GM11168 (cell line): ENCODE measurements around the gene MORN4.
"Not testable (repeated sequence)": the region's sequence is repeated elsewhere in the genome, so short reads cannot be mapped to it uniquely, and the experiment has no call there.

Experiments used
- in situ Hi-C: fragments of 300-500 bp; cut with MboI; formaldehyde crosslinking; loops from one replicate; pipeline ENCODE4 v1.12.0; 2022; ENCODE audit warnings: low sequenced_read_pairs; ENCODE audit not compliant: unreplicated experiment

MORN4 gene

DNA sequence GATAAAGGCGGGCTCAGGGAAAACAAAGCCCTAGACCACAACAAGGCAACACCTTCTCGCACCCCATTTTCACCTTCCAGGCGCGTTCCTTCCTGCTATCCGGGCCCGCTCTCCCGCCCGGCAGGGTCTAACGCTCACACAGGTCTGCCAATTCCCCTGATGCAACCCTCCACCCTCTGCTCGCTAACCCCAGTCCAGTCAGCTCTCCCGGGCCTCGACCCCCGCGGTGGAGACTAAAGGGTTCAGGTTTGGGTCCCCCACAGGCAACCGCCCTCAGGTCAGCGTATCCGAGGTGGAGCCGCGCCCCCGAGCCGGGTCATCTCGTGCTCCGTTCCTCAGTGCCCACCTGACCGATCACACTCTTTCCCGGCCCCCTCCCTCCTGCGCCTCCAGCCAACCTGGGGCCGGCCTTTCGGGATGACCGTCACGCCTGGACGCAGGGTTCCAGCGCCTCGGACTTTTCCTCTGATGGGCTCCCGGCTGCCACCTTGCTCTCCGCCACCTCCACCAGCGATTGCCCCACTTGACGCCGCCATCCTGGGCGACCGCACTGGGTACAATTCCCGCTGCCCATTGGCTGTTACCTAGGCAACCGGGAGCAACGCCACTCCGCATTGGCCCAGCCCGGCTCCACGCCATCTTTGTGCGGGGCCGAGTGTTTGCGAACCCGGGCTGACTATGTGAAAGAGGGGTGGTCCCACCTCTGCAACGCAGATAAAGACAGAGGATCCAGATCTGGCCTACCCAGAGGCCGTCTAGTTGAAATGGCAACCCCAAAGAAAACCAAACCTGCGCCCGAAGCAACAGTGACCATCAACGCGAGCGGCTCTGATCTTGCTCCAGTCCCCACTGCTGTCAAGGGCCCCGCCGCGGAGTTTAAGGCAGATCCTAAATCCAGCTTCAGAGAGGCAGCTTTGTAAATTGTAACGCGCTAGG, at the start of gene MORN4:
Gene MORN4, minus strand, starts transcription at position 552 of the 936 bp plus-strand sequence. CDS start 13,847 bp downstream, outside the sequence.
- in situ Hi-C loops = no loop called here

DNA sequence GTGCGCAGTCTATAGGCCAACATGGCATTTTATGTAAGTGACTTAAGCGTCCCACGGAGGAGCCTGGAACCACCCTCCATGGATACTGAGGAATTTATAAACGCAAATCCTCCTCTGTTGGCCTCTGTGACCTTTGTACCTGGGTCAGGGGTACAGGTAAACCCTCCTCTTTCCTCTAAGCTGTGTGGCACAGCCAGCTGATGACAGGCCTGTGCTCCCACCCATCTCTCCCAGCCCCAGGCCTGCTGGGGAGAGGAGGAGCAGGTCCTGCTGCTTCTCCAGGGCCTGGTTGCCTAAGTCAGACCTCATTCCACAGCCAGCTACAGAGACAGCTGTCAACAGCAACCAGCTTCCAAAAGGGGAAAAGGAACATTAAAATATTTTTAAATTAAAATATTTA, 48.7 kb upstream of the MORN4 start:
- in situ Hi-C loops = no loop called here

DNA sequence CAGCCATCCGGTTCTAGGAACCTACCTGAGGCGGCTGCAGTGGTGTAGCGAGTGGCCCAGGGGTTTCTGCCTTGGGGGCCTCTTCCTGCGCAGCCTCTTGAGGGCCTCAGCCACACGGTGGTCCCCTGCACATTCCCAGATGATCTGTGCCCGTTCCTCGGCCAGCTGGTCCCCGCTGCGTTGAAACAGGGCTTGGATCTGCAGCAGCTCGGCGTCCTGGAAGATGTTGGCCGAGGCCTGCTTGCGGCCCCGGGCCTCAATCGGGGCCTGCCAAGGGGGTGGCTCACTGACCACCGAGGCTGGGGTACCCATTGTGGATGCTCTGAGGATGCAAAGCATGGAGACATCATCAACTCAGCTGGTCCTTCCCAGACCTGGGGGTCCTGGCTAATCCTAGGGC, 46.3 kb upstream of the MORN4 start:
- in situ Hi-C loops = no loop called here

DNA sequence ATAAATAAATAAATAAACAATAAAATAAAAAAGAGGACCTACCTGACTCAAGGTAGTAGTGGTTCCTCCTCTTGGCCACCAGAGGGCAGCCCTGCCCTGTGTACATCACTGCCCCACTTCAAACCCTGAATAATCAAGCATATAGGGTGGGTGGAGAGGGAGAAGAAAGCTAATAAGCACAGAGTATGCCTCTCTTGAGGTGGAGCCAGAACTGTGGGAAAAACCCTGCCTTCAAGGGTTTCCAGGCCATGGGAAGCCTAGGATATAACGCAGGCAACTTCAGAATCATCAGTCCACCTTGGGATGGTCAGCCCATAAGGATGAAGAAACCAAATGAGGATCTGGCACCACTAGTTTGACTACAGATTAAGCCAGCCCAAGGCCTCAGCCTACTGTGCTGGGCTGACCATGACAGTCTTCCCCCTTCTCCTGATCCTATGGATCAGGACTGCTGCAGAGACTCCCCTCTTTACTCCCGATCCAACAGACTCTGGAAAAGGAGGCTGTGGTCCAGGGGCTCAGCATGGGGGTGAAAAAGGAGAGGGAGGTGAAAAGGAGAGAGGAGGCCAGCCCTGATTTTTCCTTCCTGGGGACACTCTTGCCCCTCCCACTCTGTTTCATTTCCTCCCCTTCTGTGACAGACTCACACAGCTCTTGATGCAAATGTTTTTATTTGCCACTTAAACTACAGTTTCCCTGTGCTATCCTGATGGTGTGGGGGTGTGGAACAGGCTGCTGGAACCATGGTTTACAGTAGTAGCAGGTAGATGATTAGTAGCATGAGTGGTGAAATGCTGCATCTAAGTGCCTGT, 43.7 kb upstream of the MORN4 start:
- in situ Hi-C loops = no loop called here

DNA sequence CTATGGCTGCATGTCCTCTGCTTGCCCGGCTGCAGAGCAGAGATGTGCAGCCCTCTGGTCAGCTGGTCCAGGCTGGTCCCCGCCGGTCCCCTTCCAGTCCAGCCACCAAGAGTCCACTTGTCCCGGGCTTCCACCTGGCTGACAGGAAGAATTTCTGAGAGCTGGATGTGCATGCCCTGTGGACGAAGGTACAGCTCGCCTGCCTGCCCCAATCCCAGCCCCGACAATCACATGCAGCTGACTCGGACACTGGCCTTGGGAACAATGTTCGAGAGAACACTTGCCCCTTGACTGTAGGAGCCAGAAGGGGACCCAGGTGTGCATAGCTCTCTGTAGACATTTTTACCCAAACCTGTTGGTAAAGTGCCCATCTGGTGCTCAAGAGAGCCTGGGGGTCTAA, 41.9 kb upstream of the MORN4 start:
- in situ Hi-C loops = no loop called here

DNA sequence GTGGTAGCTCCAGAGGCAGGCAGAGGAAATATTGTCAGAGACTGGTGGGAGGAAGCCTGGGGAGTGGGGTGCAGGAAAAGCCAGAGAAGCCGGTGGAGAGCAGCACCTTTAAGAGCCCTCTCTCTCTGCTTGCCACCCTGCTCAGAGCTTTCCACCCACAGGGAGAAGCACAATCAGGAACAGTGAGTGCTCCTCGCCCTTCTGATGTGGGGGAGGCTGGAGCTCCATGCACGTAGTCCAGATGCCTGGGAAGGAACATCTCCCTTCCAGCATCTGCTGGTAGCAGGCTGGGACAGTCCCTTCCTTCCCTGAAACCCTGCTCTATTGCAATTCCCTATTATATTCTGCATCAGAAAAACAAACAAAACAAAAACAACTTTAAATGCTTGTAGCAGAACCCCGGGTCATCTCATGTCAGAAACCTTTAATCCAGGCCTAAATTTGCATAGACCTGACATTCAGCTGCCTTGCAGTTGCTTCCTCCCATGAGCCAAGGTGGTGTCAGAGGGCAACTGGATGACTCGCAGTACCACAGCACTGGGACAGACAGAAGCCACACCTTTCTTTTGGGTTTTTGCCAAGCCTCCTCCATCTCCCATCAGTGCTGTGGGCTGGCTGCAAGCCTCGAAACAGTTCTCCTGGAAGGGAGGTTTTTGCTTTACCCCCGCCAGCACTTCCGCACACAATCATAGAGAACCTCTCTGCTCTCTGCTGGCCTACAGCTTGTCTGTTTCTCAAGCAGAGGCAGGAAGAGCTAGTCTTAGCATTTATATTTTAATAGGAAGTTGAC, 40.6 kb upstream of the MORN4 start:
- in situ Hi-C loops = no loop called here

DNA sequence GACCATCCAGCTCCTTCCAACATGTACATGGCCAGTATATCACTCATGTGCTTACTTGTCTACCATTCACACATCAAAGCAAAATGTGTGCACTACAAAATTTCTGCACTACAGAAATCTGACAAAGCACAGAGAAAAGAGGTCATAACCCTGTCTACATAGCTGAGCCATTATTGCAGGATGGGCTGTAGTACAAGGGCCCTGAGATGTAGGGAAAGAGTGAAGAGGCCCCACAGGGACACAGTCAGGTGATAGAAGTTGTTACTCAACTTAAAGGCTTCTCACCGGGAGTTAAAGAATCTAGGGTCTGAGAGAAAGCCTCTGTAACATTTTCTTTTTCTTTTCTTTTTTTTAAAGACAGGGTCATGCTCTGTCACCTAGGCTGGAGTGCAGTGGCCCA, 36.3 kb upstream of the MORN4 start:
- in situ Hi-C loops = no loop called here

DNA sequence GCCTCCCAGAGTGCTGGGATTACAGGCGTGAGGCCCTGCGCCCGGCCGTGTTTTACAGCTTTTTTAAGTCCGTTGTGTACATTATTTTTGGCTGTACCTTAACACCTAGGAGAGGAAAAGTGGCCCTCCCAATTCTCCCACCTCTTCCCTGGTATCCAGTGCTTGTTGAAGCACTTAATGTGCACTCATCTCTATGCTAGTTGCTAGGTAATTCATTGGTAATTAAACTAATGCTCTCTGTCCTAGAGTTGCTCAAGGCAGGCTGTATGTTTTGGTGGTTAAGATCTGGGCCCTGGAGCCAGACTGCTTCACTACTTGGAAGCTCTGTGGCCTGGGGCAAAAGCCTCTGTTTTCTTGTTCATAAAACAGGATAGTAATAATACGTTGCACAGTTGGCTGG, 34.2 kb upstream of the MORN4 start:
- in situ Hi-C loops = no loop called here

DNA sequence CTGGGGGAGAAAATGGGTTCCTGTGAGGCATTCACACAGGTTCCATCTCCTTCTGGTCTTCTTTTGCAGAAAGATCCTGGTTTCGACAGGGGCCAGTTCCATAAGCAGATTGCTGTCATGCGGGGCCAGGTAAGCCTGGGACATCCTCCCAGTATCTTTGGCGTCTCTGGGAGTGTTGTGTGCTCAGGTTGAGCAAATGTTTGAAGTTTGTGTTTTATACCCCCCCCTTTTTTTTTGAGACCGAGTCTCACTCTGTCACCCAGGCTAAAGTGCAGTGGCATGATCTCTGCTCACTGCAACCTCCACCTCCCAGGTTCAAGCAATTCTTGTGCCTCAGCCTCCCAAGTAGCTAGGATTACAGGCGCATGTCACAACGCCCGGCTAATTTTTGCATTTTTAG, 33.7 kb upstream of the MORN4 start:
- in situ Hi-C loops = no loop called here

DNA sequence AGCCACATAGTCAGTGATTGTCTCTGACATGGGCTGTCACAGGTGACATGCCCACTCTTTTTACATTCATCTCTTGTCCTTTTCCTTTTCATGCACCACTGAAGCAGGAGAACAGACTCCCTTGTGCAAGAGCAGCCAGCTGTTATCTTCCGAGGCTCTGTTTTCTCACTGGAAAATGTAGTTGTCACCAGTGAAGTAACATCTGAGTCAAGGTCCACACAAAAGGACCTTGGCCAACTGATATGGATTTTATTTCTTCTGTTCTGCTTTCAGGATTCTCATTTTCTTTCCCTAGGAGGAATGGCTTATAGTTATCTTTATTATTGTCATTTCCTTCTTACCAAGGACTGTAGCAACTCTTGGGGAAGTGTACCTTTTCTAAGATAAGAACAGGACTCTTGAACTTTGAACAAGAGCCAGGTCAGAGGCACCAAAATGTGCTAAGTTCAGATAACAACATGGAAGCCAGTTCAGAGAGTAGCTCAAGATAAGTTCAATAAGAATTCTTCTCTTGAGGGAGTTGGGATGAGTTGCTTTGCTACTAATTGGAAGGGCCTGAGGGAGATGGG, 31.1 kb upstream of the MORN4 start:
- in situ Hi-C loops = no loop called here

DNA sequence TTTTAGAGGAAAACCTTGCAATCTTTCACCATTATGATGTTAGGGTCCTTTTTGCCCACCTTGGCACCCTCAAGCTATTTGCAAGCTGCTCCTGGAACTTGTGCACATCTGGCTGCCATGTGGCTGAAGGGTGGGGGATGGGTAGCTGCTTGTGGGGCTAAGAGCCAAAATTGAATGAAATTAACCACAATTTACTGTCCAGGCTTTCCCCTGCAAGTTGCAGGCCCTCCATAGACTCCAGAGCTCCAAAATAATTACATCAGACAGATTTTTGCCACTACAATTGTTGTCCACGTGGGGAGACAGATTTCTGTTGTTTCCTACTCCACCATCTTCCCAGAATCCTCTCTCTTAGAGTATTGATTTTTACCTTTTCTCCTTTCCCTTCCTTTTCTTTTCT, 26.3 kb upstream of the MORN4 start:
- in situ Hi-C loops = no loop called here

DNA sequence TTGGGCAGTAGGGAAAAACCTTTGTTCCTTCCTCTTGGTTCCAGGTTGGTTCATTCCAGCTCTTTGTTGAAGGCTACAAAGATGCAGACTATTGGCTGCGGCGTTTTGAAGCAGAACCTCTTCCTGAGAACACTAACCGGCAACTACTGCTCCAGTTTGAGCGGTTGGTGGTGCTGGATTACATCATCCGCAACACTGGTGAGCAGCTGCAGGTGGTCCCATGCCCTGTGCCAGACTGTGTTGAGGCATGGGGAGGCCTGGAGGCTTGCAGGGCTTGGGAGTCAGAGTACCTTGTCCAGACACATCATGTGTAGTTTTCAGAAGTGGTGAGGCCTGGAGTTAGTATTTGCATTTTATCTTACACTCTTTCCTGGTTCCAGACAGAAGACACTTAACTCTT, 23.5 kb upstream of the MORN4 start:
- in situ Hi-C loops = no loop called here

DNA sequence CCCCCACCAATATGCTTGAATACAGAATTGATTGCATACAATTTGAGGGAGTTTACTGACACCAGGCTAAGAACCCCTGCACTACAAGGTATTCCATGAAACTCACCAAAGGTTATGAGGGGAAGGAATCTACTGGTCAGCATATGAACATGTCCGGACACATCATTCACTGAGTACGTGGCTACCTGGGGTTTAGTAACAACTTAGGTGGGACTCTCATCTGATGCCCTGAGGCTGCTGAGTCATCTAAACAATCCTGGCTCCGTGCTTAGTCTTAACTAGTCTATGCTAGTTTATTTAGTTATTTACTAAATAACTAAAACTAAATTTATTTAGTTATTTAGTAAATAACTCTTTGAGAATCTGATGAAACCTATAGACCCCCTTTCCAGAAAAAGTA, 18.5 kb upstream of the MORN4 start:
- in situ Hi-C loops = no loop called here

DNA sequence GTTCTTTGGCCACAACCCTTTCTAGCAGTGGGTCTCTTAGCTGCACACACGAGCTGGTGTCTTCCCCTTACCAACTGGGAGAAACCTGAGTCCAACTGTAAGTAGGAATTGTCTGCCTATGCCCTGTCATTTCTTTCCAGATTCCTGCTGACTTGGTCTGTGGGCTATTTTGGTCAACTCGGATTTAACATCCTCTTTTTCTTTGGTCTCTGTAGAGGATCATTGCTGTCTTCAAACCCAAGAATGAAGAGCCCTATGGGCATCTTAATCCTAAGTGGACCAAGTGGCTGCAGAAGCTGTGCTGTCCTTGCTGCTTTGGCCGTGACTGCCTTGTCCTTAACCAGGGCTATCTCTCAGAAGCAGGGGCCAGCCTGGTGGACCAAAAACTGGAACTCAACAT, 17.4 kb upstream of the MORN4 start:
- in situ Hi-C loops = no loop called here

DNA sequence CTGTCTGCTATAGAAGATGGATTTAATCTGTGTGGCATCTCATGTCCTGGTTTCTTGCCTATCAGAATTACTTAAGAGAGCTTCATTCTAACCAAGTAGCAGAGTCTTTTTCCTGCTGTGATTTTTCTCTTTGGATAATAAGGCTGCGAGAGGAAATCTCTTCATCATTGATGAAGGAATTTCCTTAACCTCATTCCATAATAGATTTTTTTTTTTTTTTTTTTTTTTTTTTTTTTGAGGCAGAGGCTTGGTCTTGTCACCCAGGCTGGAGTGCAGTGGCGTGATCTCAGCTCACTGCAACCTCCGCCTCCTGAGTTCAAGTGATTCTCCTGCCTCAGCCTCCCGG, 16.1 kb upstream of the MORN4 start:
- in situ Hi-C loops = not testable (repeated sequence)

DNA sequence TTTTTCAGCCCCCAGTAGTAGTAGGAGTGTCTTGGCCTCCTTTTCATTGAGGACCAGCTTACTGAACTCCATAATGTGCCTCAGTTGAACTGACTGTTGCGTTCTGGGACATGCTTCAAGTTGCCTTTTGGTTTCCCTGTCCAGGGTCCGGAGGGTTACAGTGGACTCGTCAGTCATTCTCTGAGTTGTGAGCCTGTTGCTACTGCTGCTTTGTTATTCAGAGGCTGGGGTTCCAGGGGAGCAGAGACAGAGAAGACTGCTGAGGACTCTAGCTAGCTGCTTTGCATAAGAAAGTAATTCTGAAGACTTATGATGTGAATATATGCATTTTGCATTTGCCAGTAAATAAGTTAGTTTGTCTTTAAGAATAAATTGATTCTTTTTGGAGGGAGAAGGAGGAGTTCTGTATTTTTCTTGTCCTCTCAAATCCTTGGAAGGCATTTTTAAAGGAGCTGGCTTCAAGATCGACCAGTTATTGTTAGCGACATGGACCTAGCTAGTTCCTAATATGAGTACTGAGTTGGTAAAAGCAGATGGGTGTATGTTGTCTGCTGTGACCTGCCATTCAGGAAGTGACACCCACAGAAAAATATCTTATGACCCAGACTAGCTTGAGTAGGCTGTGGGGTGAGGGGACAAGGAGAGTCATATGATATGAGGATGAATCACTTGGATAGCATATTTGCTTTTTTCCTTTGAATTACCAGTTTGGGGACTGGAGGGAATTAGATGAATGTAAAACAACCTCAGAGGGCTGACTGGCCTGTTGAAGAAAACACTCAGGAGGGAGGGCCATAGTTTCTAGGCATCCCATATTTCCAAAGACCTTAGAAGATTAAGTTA, 15.5 kb upstream of the MORN4 start:
- in situ Hi-C loops = no loop called here

DNA sequence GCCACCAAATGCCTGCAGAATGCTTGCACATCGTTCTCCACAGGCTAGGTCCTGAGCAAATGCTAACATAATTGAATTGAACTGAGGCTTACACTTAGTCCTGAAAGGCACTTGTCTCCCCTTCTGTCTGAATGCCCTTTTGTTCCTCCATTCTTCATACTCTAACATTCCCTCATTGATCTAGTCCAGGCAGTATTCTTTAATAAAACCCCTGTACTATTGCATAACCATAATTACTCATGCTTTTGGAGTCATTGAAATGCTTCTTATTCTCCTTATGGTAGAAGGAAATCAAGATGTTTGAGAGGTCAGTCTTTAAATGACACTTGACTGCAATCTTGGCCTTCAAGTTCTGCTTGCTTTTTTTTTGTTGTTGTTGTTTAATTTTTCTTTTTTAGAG, 14.3 kb upstream of the MORN4 start:
- in situ Hi-C loops = no loop called here

DNA sequence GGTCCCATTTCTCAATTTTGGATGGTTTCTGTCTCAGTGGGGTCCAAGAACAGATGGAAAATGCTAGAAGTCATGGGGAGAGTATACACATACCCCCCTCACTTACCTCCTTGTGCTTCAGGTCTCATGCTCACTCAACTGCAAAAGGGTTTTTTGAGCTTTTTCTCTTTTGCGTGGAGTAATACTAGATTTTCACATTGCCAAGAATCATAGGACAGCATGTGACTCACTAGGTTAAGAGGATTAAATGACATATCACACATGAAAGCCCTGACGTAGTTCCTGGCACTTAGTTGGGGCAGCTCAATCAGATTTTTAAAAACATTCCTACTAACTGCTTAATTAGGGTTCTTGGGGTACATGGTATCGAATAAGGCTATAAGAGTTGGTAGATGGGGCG, 11.6 kb upstream of the MORN4 start:
- in situ Hi-C loops = no loop called here

DNA sequence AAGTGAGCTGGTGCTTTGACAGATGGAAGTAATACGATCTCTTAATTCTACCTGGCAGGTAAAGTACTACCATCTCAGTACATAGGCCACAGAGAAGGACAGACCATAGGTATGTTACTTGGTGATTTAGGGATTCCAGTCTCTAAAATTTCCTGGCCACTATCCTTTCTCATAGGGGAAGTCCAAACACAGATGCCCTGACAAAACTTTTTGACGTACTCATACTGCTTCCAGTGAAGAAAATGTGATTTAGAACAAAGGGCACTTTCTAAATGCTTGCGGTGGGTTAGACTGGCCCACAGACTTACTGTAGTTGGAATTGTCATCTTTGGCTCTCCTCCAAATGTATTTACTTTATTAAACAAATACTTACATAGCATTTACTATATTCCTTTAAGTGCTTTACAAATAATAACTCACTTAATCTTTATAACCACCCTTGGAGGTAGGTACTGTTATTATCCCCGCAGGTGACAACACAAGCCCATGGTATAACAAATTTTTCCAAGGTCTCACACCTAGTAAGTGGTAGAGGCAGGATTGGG, 10.2 kb upstream of the MORN4 start:
- in situ Hi-C loops = no loop called here
